K562 (cell line): ENCODE measurements around the gene AUNIP. TPM values are rescaled to one million over a fixed set of nuclear protein-coding genes. Genes with fewer than 3 reads are reported as not detected.

Source experiments
- JUN ChIP-seq, 2 experiments: sonication (generic) in 1 of 2; formaldehyde crosslinking in 1 of 2; IDR thresholded peaks; 2 replicates each; pipeline versions ENCODE4 v1.6.1 to v1.8.0; 2012 to 2022; ENCODE audit warnings: borderline replicate concordance in 2 of 2, mild to moderate bottlenecking in 2 of 2, improper control_type of control experiment in 1 of 2, low read depth in 1 of 2, low read length in 1 of 2, missing genetic modification reagents in 1 of 2
- MCM2 ChIP-seq: fragments of 450-650 bp; IDR thresholded peaks from 2 replicates; pipeline ENCODE4 v1.6.1; 2017; ENCODE audit warnings: low read depth, mild to moderate bottlenecking
- NUFIP1 ChIP-seq: fragments of 450-650 bp; IDR thresholded peaks from 2 replicates; pipeline ENCODE4 v1.6.1; 2018; ENCODE audit not compliant: partially characterized antibody
- ZBED1 ChIP-seq: IDR thresholded peaks from 2 replicates; pipeline ENCODE4 v1.6.1; 2014
- ZNF146 ChIP-seq: IDR thresholded peaks from one replicate; pipeline ENCODE4 v1.6.1; 2018; ENCODE audit warnings: missing compliant biosample characterization; ENCODE audit not compliant: unreplicated experiment
- ZNF584 ChIP-seq: fragments of 200-800 bp; sonication (Bioruptor generic); IDR thresholded peaks from 2 replicates; pipeline ENCODE4 v1.6.1; 2016; ENCODE audit warnings: low read depth, mild to moderate bottlenecking, missing genetic modification characterization, missing compliant biosample characterization
- polyA plus RNA-seq, 8 experiments: library from polyadenylated mRNA; depleted of rRNA in 4 of 8; stranded (reverse) in 5 of 8; unstranded in 3 of 8; fragments of >200 nt; fragmentation: Nextera tagmentation in 2 of 8; fragmentation: Illumina TruSeq in 1 of 8; extraction: Ambion mirVana in 2 of 8; extraction: Trizol in 1 of 8; gene quantifications; 2 replicates each; pipeline versions ENCODE4 v1.2.1 to v1.2.3, GENCODE V29; 2011 to 2014; ENCODE audit warnings: inconsistent platforms in 1 of 8, missing spikeins in 1 of 8
- total RNA-seq, 7 experiments: library from RNA; depleted of rRNA in 6 of 7; stranded (reverse); fragments of >200 nt in 6 of 7; fragmentation: Illumina TruSeq in 2 of 7; extraction: Trizol in 2 of 7; gene quantifications; 2 replicates each; pipeline versions ENCODE4 v1.2.1 to v1.2.3, GENCODE V29; 2011 to 2021; ENCODE audit warnings: low replicate concordance in 1 of 7
- TF ChIP-seq, protein P1 (sequence below), 2 experiments: fragments of 450-650 bp; IDR thresholded peaks; 2 replicates each; pipeline ENCODE4 v1.6.1; 2016; ENCODE audit warnings: mild to moderate bottlenecking in 2 of 2, borderline replicate concordance in 1 of 2, low read depth in 1 of 2, moderate library complexity in 1 of 2
- TF ChIP-seq, protein P2 (sequence below): fragments of 450-650 bp; IDR thresholded peaks from 2 replicates; pipeline ENCODE4 v1.6.1; 2017; ENCODE audit warnings: antibody characterized with exemption, mild to moderate bottlenecking
- TF ChIP-seq, protein P3 (sequence below): fragments of 450-650 bp; formaldehyde crosslinking; conservative IDR thresholded peaks from 2 replicates; pipeline ENCODE4 v1.4.0; 2022; ENCODE audit warnings: mild to moderate bottlenecking, missing genetic modification characterization
- TF ChIP-seq, protein P4 (sequence below), 2 experiments: fragments of 200-800 bp in 1 of 2; sonication (Bioruptor generic) in 1 of 2; sonication (generic) in 1 of 2; formaldehyde crosslinking in 1 of 2; IDR thresholded peaks in 1 of 2; conservative IDR thresholded peaks in 1 of 2; 2 replicates each; pipeline versions ENCODE4 v1.5.0 to v1.6.1; 2016 to 2020; ENCODE audit warnings: missing compliant biosample characterization in 1 of 2, missing genetic modification characterization in 1 of 2, missing genetic modification reagents in 1 of 2

Gene AUNIP
- total and polyA plus RNA-seq, 9 of the 15 experiments (the other 6 are each of a cell fraction or from before 2014, with no cell fraction given), result 12.1 to 53.8 (median 47.1) TPM

DNA sequence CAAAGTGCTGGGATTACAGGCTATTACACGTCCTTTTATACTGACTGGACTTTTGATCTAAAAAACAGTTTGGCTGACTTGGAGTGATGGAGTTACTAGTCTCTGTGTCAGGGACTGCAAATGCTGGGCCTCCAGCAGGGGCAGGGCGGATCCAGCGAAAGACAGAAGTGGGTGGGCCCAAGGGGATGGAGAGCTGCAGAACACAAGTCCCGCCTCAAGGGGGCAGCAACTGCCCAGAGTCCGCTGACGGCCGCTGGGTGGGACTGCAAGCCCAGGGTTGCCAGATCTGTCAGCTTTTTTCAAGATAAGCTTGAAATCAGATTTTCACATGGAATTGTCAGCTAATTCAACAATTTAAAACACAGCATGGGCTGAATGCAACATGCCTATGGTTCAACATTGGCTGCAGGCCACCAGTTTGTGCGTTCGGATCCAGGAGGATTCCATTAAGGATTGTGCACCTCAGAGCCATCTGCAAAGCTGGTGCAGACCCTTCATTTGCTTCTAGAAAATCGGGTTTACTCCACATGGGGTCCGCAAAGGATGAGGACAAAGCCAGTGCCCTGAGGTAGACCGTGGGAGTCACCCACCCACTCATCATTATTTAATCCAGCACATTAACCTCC lies 36.2 kb upstream of the AUNIP start (continued):
- TF ChIP-seq, protein P1, sequence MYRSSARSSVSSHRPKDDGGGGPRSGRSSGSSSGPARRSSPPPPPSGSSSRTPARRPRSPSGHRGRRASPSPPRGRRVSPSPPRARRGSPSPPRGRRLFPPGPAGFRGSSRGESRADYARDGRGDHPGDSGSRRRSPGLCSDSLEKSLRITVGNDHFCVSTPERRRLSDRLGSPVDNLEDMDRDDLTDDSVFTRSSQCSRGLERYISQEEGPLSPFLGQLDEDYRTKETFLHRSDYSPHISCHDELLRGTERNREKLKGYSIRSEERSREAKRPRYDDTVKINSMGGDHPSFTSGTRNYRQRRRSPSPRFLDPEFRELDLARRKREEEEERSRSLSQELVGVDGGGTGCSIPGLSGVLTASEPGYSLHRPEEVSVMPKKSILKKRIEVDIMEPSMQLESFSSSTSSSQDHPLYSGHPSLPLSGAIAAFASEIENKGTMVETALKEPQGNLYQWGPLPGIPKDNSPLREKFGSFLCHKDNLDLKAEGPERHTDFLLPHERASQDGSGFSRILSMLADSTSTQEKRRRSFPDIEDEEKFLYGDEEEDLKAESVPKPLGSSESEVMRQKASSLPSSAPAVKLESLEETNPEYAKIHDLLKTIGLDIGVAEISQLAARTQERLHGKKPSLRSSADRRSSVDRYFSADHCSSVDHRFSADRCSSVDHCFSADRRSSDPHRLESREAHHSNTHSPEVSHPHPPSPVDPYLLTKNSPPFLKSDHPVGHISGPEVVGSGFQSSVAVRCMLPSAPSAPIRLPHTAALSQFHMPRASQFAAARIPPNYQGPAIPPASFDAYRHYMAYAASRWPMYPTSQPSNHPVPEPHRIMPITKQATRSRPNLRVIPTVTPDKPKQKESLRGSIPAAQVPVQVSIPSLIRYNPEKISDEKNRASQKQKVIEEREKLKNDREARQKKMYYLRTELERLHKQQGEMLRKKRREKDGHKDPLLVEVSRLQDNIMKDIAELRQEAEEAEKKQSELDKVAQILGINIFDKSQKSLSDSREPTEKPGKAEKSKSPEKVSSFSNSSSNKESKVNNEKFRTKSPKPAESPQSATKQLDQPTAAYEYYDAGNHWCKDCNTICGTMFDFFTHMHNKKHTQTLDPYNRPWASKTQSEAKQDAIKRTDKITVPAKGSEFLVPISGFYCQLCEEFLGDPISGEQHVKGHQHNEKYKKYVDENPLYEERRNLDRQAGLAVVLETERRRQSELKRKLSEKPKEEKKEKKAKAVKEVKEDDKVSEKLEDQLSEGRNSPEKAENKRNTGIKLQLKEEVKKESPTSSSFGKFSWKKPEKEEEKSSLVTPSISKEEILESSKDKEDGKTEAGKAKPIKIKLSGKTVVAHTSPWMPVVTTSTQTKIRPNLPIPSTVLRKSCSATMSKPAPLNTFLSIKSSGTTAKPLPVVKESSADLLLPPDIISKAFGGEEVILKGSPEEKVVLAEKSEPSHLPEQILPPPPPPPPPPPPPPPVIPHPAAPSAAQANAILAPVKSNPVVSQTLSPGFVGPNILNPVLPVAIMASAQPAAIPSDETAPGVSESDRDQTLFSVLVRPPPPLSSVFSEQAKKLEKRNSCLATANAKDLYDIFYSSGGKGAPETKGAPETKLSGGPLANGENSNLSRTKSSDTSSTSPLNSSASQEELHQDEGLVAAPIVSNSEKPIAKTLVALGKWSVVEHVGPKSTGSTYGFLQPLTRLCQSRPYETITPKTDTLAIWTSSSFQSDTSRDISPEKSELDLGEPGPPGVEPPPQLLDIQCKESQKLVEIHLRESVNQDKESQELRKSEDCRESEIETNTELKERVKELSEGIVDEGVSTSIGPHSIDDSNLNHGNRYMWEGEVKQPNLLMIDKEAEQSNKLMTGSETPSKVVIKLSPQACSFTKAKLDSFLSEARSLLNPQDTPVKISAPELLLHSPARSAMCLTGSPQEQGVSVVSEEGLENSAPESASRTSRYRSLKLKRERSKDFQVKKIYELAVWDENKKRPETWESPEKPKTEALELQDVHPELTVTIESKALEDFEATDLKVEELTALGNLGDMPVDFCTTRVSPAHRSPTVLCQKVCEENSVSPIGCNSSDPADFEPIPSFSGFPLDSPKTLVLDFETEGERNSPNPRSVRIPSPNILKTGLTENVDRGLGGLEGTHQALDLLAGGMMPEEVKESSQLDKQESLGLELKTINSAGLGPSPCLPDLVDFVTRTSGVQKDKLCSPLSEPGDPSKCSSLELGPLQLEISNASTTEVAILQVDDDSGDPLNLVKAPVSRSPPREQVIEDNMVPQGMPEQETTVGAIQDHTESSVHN (IDR thresholded peaks at IDR 0.05; ENCODE audit: borderline replicate concordance in 1 of 2, low read depth in 1 of 2), result no peak
- TF ChIP-seq NUFIP1 (no peak), JUN (IDR thresholded peaks at IDR 0.05; ENCODE audit: borderline replicate concordance, low read depth, low read length) (peak; percentile 65; the same call in 1 of the 2 replicates), JUN (CRISPR knock-in tag; IDR thresholded peaks at IDR 0.05; ENCODE audit: borderline replicate concordance) (no peak), ZBED1 (no peak), MCM2 (no peak), ZNF584 (CRISPR knock-in tag) (no peak), ZNF146 (CRISPR knock-in tag) (no peak)
- TF ChIP-seq, protein P2, sequence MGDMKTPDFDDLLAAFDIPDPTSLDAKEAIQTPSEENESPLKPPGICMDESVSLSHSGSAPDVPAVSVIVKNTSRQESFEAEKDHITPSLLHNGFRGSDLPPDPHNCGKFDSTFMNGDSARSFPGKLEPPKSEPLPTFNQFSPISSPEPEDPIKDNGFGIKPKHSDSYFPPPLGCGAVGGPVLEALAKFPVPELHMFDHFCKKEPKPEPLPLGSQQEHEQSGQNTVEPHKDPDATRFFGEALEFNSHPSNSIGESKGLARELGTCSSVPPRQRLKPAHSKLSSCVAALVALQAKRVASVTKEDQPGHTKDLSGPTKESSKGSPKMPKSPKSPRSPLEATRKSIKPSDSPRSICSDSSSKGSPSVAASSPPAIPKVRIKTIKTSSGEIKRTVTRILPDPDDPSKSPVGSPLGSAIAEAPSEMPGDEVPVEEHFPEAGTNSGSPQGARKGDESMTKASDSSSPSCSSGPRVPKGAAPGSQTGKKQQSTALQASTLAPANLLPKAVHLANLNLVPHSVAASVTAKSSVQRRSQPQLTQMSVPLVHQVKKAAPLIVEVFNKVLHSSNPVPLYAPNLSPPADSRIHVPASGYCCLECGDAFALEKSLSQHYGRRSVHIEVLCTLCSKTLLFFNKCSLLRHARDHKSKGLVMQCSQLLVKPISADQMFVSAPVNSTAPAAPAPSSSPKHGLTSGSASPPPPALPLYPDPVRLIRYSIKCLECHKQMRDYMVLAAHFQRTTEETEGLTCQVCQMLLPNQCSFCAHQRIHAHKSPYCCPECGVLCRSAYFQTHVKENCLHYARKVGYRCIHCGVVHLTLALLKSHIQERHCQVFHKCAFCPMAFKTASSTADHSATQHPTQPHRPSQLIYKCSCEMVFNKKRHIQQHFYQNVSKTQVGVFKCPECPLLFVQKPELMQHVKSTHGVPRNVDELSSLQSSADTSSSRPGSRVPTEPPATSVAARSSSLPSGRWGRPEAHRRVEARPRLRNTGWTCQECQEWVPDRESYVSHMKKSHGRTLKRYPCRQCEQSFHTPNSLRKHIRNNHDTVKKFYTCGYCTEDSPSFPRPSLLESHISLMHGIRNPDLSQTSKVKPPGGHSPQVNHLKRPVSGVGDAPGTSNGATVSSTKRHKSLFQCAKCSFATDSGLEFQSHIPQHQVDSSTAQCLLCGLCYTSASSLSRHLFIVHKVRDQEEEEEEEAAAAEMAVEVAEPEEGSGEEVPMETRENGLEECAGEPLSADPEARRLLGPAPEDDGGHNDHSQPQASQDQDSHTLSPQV, result peak; percentile 80
- TF ChIP-seq, protein P3, sequence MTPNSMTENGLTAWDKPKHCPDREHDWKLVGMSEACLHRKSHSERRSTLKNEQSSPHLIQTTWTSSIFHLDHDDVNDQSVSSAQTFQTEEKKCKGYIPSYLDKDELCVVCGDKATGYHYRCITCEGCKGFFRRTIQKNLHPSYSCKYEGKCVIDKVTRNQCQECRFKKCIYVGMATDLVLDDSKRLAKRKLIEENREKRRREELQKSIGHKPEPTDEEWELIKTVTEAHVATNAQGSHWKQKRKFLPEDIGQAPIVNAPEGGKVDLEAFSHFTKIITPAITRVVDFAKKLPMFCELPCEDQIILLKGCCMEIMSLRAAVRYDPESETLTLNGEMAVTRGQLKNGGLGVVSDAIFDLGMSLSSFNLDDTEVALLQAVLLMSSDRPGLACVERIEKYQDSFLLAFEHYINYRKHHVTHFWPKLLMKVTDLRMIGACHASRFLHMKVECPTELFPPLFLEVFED, result 0 out of 2 replicates have a peak, but pooled peaks have one; percentile 19
- TF ChIP-seq, protein P4, sequence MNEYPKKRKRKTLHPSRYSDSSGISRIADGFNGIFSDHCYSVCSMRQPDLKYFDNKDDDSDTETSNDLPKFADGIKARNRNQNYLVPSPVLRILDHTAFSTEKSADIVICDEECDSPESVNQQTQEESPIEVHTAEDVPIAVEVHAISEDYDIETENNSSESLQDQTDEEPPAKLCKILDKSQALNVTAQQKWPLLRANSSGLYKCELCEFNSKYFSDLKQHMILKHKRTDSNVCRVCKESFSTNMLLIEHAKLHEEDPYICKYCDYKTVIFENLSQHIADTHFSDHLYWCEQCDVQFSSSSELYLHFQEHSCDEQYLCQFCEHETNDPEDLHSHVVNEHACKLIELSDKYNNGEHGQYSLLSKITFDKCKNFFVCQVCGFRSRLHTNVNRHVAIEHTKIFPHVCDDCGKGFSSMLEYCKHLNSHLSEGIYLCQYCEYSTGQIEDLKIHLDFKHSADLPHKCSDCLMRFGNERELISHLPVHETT (CRISPR knock-in tag; conservative IDR thresholded peaks at IDR 0.05 in 1 of 2, IDR thresholded peaks at IDR 0.05 in 1 of 2), result no peak
